Stimulated activated CD8-positive, alpha-beta memory T cell treated with anti-CD3 and anti-CD28 coated beads, Interleukin-15, amount 100 ng/mL, for 48 hours (primary cell): ENCODE data around the gene SPAG6.
A peak's percentile ranks its signal among the peaks of the same experiment; 100 is the strongest.

Experiments
- DNase-seq, 2 donors: peaks; one replicate each; pipeline ENCODE4 v3.0.0-alpha.2; 2020; ENCODE audit warnings: low read depth in 2 of 2

Gene SPAG6

GRCh38 chr10:22321924-22322640 lies 23.2 kb upstream of the SPAG6 start:
- DNase-seq, result no peak

GRCh38 chr10:22322641-22323160 lies 22.6 kb upstream of the SPAG6 start:
- DNase-seq, result no peak

DNA sequence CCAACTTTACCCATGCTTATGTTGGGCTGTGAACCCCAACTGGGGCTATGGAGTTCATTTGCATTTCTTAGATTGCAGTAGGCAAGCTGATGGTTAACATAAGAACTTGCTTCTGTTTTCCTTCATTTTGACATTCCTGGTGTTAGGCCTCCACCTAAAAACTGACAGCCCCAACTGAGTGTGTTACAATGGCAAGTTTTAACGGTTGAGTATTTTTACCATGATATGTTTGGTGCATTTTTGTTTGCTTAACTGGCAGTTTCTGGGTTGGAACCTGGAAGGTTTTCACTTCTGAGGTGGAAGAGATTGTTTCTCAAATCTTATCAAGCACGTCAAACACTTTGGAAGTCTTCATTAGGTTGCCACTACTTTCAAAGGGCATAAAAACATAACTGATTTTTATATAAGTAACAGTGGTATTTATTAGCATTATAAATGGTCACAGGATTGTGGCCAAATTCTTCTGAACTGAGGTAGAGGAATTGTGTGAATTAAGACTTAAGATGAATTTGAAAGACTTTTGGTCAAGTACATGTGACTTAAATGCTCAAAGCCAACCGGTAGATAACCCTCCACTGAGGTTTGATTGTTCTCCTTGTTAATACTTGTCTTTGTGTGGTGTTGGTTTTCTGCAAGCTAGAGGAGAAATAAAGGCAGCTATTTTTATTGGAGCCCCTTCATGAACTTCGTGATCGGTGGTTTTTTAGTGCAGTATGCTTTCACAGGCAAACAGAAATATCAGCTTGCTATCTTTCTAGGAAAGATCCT lies 21.6 kb upstream of the SPAG6 start:
- DNase-seq, result no peak

- no peak for DNase-seq
These were observed 20.9 kb upstream of the SPAG6 start for GRCh38 chr10:22324413-22324812.

- DNase-seq, result no peak
These were observed 20.4 kb upstream of the SPAG6 start for GRCh38 chr10:22324893-22325271.

- peak in 1 of 2 donors; percentile 62 for DNase-seq
These were observed 19.8 kb upstream of the SPAG6 start for GRCh38 chr10:22325272-22326144.

DNA sequence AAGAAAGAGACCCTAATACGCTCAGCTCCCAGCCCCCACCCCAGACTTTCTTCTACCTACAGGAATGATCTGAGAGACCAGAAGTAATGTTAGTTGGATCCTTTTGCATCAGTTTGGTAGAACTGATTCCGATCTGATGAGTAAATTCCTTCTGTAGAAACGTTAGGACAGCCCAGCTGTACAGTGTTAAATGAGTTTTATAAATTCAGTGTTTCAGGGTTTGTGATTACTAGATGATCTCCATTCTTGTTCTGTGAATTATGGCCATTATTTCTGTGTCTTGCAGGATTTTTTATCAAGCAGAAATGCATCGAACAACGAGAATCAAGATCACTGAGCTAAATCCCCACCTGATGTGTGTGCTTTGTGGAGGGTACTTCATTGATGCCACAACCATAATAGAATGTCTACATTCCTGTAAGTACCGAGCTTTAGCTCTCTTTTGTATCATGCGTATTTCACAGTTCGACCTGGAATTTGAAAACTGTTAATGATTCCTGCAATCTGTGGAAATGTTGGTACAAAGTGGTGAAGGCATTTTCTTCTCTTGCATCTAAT lies 19.1 kb upstream of the SPAG6 start:
- DNase-seq, result no peak

DNA sequence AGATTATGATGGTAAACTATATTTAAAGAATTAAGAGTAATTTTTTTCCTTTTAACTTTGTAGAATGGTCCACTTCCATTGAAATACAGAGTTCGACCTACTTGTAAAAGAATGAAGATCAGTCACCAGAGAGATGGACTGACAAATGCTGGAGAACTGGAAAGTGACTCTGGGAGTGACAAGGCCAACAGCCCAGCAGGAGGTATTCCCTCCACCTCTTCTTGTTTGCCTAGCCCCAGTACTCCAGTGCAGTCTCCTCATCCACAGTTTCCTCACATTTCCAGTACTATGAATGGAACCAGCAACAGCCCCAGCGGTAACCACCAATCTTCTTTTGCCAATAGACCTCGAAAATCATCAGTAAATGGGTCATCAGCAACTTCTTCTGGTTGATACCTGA lies 16.1 kb upstream of the SPAG6 start:
- no peak for DNase-seq

GRCh38 chr10:22332116-22332692 lies 13.1 kb upstream of the SPAG6 start:
- DNase-seq, result no peak

GRCh38 chr10:22333167-22333974 lies 11.9 kb upstream of the SPAG6 start:
- DNase-seq, result no peak

- no peak for DNase-seq
These were observed 11.4 kb upstream of the SPAG6 start for GRCh38 chr10:22333975-22334282.

DNA sequence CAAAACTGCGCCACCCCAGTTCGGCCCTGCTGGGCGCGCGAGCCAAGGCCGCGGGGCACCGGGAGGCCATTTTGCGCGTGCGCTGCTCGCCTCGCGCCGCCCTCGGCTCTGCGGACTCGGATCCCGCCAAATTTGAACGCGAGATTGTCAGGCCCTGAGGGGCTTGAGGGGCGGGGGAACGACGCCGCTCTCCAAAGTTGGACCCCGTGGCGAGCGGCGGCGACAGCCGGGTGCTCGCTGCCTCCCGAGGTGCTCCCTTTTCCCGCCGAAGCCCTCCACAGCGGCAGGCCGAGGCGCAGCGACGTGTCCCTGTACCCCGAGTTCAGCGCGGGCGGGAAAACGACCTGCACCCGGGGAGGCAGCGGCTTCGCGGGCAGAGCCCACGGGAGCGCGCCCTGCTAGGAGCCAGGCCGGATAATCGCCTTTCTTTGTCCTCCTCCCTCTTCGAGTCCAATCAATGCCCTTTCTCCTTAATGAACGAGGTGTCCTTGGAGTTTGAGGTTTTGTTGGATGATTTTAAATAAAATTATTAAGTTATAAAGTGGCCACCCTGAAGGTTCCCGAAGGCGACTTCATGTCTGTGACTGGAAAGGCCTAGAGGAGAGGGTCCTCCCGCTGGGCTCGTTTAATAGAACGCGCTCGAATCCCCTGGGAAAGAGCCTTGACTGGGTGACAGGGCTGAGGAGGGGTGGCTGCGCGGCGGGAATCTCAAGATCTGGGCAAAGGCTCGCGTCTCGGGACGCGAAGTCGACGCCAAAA lies 10.7 kb upstream of the SPAG6 start:
- no peak for DNase-seq

GRCh38 chr10:22335173-22335933 lies 9.9 kb upstream of the SPAG6 start:
- DNase-seq, result no peak

GRCh38 chr10:22338185-22338900 lies 7.0 kb upstream of the SPAG6 start:
- no peak for DNase-seq

GRCh38 chr10:22338931-22339330 lies 6.4 kb upstream of the SPAG6 start:
- no peak for DNase-seq

DNA sequence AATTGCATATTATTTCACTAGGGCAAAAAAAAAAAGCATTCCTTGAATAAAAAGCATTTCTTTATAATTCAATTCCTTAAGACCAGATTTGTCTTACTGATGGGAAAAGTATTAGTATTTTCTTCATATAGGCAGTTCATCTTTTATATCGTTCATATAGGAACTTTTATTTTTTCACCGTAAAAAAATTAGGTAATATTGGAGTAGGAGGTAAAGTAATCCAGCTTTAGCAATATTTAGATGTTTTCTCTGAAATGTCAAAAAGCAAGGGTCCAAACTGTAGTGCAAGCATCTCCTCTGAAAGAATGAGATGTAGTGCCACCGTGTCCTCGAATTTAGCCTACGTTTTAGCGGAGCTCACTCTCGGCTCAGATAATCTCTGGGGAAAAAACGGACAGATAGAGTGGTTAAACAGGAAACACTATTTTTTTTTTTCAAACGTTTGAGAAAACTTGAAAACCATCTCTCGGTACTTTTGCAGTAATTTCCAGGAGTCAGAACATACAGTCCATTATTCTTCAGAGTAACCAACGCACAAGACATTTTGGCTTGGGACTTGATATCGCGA lies 5.5 kb upstream of the SPAG6 start:
- DNase-seq, result no peak

GRCh38 chr10:22340329-22341189 lies 4.7 kb upstream of the SPAG6 start:
- no peak for DNase-seq
